Esophagus muscularis mucosa (tissue), 4 donors: ENCODE data around the gene DMKN.

ENCODE experiments used
- CTCF ChIP-seq, 3 experiments: fragments of 200-600 bp in 2 of 3; fragments of 450-650 bp in 1 of 3; sonication (generic) in 2 of 3; IDR thresholded peaks; one replicate each; pipeline ENCODE4 v1.5.1; 2017 to 2019; ENCODE audit warnings: antibody characterized with exemption in 3 of 3, mild to moderate bottlenecking in 2 of 3, moderate library complexity in 1 of 3
- EP300 ChIP-seq: sonication (generic); formaldehyde crosslinking; IDR thresholded peaks from one replicate; pipeline ENCODE4 v1.6.1; 2017; ENCODE audit warnings: antibody characterized with exemption
- POLR2A ChIP-seq: fragments of 450-650 bp; IDR thresholded peaks from one replicate; pipeline ENCODE4 v1.6.1; 2017; ENCODE audit warnings: antibody characterized with exemption, moderate library complexity, mild to moderate bottlenecking, low read depth
- POLR2AphosphoS5 ChIP-seq, 2 donors: sonication (generic); formaldehyde crosslinking; IDR thresholded peaks; one replicate each; pipeline ENCODE4 v1.6.1; 2017; ENCODE audit warnings: antibody characterized with exemption in 2 of 2

GRCh38 chr19:35559281-35559659 lies 45.8 kb upstream of the DMKN start:
- TF ChIP-seq CTCF (IDR thresholded peaks at IDR 0.05) (no peak), POLR2A (no peak), POLR2AphosphoS5 (IDR thresholded peaks at IDR 0.05) (no peak), EP300 (no peak)
